UCSD-AML1 (cell line): ENCODE data around the gene MYCN.
"Not testable (repeated sequence)": the region's sequence is repeated elsewhere in the genome, so short reads cannot be mapped to it uniquely, and the experiment has no call there.

ENCODE experiments used
- DNase-seq: peaks from one replicate; lab custom pipeline; 2025; ENCODE audit not compliant: unreplicated experiment; lab: John Stamatoyannopoulos, UW

MYCN gene

DNA sequence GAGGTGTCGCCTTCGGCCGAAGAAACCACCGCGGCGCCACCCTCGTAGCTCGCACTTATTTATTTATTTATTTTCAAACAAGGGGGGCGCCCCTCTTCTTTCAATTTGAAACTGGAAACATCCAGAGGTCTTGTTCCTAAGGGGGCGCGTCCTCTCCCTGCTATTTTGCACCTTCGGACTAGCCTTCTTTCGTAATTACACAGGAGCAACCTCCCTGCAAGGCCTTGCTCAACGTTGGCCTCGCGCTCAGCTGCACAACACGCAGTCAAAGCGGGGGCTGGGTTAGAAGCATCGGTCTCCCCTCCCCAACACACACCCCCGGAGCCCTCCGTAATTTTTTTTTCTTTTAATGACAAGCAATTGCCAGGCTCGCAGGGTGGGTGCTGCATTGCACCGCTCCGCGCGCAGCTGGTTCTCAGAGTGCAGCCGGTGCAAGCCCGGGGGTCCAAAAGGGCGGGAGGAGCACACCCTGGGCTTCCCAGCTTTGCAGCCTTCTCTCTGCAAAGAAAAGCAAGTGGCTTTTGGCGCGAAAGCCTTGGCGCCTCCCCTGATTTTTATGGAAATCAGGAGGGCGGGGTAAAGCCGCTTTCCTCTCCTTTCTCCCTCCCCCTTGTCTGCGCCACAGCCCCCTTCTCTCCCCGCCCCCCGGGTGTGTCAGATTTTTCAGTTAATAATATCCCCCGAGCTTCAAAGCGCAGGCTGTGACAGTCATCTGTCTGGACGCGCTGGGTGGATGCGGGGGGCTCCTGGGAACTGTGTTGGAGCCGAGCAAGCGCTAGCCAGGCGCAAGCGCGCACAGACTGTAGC lies at the start of gene MYCN:
TSS of gene MYCN (plus strand) at position 697 of the 807 bp plus-strand sequence. CDS start 1,515 bp downstream, outside the sequence.
- peak; percentile 73 for DNase-seq

DNA sequence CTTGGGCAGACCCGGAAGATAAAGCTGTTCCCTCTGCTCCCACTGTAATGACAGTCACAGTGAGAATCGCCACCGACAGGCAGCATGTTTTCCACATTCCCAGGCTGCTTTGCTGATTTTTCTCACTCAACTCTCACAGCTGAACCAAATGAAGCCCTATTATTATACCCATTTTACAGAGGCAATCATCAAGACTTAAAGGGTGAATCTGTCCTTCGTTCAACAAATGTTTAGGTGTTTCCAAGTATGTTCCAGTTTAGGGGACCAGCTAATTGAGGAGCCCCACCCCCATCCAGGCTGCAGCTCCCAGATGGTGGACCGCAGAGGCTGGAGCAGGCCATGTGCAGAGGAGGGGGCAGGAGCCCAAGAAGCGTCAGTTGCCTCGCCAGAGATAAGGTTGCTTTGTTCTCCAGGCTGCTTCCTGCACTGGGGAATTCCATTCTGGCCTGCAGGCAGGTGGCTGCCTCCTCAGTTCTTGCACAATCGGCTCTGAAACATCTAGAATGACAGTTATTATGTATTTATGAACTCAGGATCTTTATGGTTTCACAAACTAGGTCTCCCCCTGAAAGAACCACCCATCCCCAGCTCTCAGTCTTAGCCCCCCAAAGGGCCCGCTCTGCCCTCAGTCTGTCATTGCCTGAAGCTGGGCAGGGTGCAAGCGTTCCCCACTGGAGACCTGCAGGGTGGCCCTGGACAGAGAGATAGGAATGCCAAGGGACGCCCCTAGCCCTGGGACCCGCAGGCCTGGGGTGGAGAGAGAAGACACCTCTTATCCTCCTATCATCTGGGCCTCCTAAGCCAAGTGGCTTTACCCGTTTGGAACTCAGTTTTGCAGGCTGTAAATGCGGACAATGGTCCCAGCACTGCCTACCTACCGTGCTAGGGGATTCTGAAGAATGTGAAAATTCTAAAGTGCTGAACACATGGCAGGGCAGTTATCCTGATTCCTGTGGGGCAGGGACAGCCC lies 49.1 kb upstream of the MYCN start:
- DNase-seq: no peak

DNA sequence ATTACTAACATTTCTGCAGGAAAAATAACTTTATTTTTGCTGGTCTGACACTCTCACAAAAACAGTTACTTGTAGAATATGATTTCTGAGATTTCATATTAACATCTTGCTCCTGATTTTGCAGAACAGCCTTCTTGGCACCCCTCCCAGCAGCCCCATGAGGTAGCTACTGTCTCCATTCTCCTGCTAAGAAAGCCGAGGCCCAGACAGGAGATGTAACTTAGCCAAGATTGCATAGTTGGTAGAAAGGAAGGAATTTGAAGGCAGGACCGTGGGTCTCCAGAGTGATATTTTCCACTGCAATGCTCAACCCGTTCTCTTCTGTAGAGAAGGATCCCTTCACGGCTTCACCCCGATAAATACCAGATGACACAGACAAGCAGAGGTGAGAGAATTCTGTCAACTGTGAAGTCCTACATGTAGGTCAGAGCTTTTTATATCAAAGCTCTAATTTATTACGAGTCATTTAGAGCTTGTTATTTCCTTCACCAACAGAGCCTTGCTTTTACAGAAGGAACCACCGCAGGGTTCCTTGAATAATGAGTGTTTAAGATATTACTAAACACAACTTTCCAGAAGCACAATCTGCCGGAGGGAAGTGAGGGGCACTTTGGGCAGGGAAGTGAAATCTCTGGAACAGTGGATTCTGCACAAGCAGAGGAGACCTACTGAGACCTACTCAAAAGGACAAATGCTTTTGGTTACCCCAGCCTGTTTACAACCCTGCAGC lies 48.0 kb upstream of the MYCN start:
- DNase-seq: no peak

- no peak for DNase-seq
These were observed 47.3 kb upstream of the MYCN start for GRCh38 chr2:15893085-15893484.

- DNase-seq: no peak
These were observed 46.5 kb upstream of the MYCN start for GRCh38 chr2:15893689-15894480.

- no peak for DNase-seq
These were observed 45.7 kb upstream of the MYCN start for GRCh38 chr2:15894481-15895144.

GRCh38 chr2:15895615-15896469 lies 44.5 kb upstream of the MYCN start:
- DNase-seq: no peak

GRCh38 chr2:15896859-15897258 lies 43.5 kb upstream of the MYCN start:
- DNase-seq: no peak

DNA sequence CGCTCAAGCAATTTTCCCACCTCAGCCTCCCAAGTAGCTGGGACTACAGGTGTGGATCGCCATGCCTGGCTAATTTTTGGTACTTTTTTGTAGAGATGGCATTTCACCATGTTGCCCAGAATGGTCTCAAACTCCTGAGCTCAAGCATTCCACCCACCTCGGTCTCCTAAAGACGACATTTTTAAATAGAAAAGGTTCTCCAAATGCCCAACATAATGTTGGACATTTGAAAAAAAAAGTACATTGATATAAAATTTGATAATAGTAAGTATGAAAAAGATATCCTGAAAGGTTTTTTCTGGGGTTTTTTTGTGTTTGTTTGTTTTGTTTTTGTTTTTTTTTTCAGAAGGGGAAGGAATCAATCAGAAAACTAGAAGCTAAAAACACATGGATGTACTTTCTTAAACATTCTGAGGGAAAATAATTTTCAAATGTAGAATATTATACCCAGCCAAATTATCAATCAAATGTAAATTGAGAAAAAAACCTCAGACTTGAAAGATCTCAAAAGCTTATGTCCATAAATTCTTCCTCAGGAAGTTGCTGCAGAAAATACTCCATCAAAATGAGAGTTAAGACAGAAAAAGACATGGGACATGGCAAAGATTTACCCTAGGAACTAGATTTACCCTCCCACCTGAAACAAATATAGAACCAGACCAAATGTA lies 42.8 kb upstream of the MYCN start:
- DNase-seq: no peak

DNA sequence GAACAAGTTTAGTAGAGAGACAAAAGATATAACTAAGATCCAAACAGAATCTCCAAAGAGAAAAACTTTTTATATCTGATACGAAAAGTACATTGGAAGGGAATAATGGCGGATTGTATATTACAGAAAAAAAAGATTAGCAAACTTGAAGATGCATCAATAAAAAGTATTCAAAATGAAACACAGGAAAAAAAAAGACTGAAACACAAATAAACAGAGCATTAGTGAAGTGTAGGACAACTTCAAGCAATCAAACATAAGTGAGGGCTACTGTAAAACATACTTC lies 41.1 kb upstream of the MYCN start:
- DNase-seq: no peak

GRCh38 chr2:15899751-15900493 lies 40.4 kb upstream of the MYCN start:
- DNase-seq: no peak

GRCh38 chr2:15901095-15901807 lies 39.1 kb upstream of the MYCN start:
- DNase-seq: no peak

DNA sequence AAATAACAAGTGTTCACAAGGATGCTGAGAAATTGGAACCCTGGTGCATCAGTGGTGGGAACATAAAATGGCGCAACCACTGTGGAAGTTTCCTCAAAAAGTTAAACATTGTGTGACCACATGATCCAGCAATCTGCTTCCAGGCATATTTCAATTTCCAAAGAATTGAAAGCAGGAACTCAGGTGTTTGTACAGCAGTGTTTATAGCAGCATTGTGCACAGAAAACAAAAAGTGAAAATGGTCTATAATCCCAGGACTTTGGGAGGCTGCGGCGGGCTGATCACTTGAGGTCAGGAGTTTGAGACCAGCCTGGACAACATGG lies 38.6 kb upstream of the MYCN start:
- DNase-seq: no peak

GRCh38 chr2:15903910-15904309 lies 36.4 kb upstream of the MYCN start:
- DNase-seq: not testable (repeated sequence)

DNA sequence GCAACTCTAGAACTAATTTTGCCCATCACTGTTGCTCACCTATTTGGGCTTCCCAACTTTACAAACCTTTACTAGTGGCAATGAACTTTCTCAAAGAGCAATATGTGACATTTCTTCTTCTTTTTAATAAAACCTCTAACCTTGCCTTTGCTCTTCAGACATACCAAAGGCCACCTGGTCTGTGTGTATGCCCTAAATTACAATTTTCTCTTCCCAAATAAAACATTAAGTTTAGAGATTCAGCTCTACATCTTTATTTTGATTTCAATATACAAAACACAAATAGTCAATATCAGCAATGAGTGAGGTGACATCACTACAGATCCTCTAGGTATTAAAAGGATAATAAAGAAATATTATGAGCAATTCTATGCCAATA lies 35.1 kb upstream of the MYCN start:
- no peak for DNase-seq

DNA sequence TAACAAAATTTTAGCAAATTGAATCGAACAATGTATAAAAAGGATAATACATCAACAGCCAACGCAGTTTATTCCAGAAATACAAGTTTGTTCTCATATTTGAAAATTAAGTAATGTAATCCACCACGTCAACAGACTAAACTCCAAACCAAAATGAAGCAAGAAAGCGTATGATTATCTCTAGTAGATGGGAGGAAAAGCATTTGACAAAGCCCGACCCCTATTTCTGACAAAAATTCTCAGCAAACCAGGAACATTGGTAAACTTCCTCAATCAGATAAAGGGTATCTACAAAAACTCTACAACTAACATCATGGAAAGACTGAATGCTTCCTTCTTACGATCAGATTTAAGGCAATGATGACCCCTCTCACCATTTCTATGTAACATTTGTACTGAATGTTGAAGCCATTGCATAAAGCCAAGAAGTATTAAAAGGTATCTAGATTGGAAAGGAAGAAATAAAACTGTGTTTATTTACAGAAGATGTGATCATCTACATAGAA lies 34.3 kb upstream of the MYCN start:
- DNase-seq: no peak

- no peak for DNase-seq
These were observed 33.6 kb upstream of the MYCN start for GRCh38 chr2:15906778-15907177.
